Skin epidermis (tissue), 12 donors: Measurements from ENCODE around the gene CTSE.
"Not testable (repeated sequence)": the region's sequence is repeated elsewhere in the genome, so short reads cannot be mapped to it uniquely, and the experiment has no call there.

ENCODE experiments used
- H3K27ac ChIP-seq, 21 experiments: fragments of 200-600 bp; sonication (generic) in 11 of 21; one replicate each; pipeline ENCODE4 v1.5.0; 2020; ENCODE audit warnings: mild to moderate bottlenecking in 3 of 21, inconsistent platforms in 2 of 21, moderate library complexity in 2 of 21
- H3K4me3 ChIP-seq, 7 experiments: fragments of 200-600 bp; sonication (generic) in 2 of 7; one replicate each; pipeline ENCODE4 v1.5.0; 2020; ENCODE audit warnings: inconsistent platforms in 2 of 7, mild to moderate bottlenecking in 2 of 7, moderate library complexity in 1 of 7

CTSE gene

DNA sequence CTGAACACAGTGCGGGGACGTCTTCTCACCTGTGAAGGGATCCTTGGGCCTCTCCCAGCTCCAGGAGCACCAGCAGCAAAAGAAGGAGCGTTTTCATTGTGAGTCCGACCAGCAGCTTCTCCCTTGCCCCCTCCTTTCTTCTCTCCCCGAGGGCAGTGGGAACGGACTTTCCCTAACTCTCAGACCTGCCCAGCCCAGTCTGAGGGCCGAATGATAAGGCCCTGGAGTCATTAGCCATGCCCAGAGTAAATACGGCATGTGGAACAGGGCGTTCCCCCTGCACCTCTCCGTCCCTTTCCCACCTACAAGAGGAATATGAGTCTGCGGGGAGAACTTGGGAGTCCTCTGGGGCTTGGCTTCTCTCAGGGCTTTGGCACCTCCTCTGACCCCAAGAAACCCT is at the start of gene CTSE:
Gene CTSE, minus strand, starts transcription at position 201 of the 400 bp plus-strand sequence. Its CDS starts 104 bp downstream, at position 97.
- no peak within 1 kb of the TSS for H3K4me3 ChIP-seq
- H3K27ac ChIP-seq = peak within 1 kb of the TSS in 1 of 21 experiments; percentile 53

DNA sequence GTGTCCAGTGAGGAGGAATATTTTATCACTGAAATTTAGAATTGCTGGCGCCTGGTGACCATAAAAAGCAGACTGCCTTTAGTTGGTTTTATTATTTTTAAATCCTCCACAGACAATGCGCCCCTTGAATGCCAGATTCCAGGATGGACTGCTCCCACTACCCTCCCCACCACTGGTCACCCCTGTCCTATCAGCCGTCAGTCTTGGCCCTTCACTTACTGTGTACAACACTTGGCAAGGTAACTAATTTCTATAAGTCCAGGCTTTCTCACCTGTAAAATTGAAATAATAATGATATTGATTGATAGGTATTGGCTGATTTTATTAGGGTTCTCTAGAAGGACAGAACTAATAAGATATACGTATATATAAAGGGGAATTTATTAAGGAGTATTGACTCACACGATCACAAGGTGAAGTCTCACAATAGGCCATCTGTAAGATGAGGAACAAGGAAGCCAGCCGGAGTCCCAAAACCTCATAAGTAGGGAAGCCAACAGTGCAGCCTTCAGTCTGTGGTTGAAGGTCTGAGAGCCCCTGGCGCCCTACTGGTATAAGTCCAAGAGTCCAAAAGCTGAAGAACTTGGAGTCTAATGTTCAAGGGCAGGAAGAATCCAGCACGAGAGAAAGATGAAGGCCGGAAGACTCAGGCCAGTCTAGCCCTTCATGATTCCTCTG is 47.1 kb upstream of the CTSE start:
- no peak overlapping the region for H3K4me3 ChIP-seq
- H3K27ac ChIP-seq = no peak overlapping the region

DNA sequence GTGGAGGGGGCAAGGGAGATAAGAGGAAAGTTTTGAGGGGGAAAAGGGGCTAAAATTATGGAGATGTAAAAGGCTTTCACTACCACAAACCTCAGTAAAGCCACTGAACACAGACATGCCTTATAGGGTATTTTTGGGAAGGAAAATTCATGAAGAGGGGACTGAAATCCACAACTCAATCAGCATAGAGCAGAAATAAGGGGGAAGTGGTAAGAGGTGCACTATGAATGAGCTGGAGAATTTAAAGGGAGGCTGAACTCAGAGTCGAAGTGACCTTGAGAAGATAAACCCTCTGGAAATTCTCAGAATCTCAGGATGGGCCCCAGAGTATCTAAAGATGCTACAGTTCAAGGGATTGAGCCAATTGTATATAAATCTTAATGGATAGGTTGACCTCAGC is 44.6 kb upstream of the CTSE start:
- Histone ChIP-seq H3K4me3 (no peak overlapping the region), H3K27ac (peak overlapping the region in 2 of 21 experiments; percentile 23 to 29)

DNA sequence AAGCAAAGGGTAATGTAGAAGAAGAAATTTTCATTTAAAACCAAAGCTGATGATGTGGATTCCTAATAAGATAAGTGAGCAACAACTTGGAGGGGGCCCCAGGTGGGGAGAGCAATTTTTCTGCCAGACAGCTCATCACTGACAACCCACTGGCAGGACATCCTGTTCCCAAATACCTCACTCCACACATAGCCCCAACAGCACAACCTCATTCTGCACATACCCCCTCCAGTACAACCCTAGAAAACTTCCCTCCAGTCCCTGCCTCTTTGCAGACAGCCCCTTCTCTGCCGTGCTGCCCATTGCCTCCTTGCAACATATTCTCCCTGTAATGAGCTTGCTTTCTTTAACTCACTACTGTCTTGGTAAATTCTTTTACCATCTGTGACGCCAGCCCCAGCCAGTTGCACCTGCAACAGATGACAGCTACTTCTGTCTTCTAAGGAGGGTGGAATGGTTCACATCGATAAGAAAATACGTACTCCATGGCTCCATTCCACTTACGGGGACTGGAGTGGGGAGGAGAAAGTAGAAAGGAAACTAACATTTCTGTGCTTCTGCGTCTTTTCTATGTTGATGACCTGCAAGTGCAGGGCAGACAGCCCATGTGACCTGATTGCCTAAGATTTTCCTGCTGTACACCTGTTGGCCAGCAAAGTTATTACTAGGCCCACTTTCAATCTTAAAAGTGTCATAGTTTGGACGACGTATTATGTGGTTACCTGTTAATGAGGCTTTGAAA is 44.0 kb upstream of the CTSE start:
- H3K27ac ChIP-seq = peak overlapping the region in 3 of 21 experiments; percentile 15 to 29 (median 23)
- no peak overlapping the region for H3K4me3 ChIP-seq

DNA sequence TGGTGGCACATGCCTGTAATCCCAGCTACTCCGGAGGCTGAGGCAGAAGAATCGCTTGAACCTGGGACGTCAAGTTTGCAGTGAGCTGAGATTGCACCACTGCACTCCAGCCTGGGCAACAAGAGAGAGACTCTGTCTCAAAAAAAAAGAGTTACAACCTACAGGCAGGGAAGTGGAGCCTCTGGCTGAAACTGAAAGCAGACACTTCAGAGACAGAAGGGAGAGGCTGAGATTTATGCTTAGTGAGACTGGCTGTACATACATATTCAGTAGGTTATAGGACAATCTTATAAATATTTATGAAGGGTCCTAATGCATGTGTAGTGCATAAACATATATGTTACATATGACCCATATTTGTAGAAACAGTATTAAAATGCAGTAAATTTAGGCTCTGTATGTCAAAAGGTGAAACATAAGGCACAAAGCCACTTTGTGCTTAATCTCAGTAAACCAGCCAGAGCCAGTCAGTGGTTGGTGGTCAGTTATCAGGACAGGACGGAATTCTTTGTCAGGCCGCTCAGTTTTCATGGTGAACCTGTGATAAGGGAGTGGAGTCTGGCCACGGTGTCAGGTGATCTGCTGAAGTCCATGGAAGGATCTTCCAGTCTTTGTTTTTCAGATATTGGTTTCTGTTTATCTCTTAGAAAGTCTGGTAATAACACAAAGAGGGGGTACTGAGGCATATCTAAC is 42.9 kb upstream of the CTSE start:
- H3K4me3 ChIP-seq = no peak overlapping the region
- peak overlapping the region in 4 of 21 experiments; percentile 15 to 45 (median 34) for H3K27ac ChIP-seq

DNA sequence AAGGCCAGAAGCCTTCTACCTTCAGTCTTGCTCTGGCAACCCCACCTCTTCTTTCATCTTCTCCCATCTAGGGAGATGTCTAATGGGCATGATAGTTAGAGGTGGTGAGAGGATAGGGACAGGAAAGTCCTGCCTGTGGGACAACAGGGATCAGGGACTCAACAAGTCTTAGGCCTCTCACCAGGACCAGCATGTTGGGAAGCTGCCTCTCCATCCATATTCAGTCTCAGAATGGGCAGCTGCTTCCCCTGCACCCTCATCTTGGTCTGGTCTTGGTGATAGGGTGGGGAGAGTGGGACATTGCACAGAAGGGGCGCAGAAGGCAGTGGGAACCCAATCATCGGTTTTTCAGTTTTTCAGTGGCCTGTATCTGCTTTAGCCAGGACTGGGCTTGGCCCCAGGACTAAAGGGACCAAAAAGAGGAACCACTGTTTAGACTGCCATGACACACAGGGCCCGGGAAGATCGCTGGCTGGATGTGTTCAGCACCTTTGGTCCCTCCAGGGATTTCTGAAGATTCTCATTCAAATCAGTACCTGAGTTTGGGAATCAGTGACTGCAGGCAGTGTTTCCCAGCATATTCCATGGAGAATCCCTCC is 42.0 kb upstream of the CTSE start:
- Histone ChIP-seq H3K27ac (peak overlapping the region in 2 of 21 experiments; percentile 42 to 45), H3K4me3 (no peak overlapping the region)

DNA sequence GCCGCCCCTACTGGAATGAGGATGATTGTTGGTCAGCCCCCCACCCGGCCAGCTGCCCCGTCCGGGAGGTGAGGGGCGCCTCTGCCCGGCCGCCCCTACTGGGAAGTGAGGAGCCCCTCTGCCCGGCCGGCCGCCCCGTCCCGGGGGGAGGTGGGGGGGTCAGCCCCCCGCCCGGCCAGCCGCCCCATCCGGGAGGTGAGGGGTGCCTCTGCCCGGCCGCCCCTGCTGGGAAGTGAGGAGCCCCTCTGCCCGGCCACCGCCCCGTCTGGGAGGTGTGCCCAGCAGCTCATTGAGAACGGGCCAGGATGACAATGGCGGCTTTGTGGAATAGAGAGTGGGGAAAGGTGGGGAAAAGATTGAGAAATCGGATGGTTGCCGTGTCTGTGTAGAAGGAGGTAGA is 40.8 kb upstream of the CTSE start:
- not testable (repeated sequence) for H3K4me3 ChIP-seq

DNA sequence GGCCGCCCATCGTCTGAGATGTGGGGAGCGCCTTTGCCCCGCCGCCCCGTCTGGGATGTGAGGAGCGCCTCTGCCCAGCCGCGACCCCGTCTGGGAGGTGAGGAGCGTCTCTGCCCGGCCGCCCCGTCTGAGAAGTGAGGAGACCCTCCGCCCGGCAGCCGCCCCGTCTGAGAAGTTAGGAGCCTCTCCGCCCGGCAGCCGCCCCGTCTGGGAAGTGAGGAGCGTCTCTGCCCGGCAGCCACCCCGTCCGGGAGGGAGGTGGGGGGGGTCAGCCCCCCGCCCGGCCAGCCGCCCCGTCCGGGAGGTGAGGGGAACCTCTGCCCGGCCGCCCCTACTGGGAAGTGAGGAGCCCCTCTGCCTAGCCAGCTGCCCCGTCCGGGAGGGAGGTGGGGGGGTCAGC is 40.3 kb upstream of the CTSE start:
- H3K4me3 ChIP-seq, H3K27ac ChIP-seq: not testable (repeated sequence)

More for the DNA sequence above, 40.8 kb upstream of the CTSE start:
- H3K27ac ChIP-seq = not testable (repeated sequence)

DNA sequence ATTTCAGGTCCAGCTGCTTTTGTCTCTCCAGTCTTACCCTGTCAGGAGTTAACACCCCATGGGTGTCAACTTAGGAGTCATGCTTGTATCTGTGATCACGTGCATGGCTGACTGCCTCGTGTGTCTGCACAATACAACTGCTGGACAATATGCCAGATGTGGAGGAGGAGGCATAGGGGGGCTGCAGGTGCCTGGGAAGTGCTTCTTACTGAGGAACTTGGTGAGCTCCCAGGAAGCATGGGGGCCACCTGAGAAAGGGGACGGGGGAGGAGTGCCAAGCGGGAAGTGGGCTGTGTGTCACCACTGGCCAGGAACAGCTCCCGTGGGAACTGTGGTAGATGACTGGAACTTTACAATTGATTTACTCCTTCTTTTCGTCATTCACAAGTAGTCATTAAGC is 38.8 kb upstream of the CTSE start:
- no peak overlapping the region for H3K27ac ChIP-seq
- H3K4me3 ChIP-seq = no peak overlapping the region

DNA sequence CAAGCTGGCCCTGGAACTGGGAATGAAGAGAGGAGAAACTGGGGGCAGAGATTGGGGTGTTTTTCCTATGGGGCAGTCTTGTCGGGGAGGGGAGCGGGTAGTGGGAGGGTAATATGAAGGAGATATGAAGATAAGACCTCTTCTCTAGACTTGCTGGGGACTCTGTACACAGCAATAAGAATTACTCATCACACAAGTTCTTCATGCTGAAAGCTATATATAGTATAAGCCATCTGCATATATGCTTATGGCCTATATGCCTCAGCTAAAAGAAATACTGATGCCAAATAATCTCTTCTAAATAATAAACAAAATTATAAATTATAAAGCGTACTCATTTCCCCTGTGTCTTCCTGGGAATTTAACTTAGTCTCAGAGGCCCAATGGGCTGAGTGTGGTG is 37.1 kb upstream of the CTSE start:
- Histone ChIP-seq H3K27ac (no peak overlapping the region), H3K4me3 (no peak overlapping the region)

DNA sequence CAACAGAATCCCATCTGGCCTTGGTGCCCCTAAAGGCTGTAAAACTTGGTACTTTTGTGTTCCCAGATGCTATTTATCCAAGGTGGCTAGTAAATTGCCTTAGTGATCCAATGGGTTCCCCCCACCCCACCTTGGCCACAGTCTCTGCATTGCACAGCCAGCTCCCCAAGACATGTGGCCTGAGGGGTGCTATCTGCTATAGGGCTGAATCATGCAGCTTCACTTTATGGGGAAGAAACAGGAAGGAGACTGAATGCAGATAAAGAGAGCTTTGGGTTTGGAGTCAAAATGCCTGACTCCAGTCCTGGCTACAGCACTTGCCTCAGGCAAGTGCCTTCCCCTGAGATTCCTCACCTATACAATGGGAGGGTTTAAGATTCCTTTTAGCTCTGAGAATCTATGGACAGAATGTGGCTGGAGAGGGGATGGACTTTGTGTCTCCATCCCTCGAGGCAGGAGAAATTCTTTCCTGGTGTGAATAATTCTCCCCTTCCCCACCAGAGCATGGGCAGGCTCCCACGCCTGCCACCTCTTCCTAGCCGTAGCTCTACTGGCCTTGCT is 35.7 kb upstream of the CTSE start:
- H3K27ac ChIP-seq = no peak overlapping the region
- no peak overlapping the region for H3K4me3 ChIP-seq

DNA sequence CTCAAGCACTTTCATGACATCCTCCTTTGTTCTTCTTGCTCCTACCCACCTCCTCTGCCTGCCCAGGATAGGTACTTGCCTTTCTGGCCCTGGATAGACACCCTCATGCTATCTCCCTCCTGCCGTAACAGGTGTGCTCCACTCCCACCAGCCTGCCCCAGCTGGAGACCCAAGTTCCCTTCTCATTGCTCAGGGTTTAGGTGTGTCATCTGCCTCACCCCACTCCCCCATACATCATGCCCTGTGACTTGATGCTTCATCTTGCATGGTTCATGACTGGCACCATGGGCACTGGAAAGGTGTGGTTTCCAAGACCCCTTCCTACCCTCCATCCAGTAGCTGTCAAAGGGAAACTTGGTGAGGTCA is 35.2 kb upstream of the CTSE start:
- H3K4me3 ChIP-seq = no peak overlapping the region
- no peak overlapping the region for H3K27ac ChIP-seq

DNA sequence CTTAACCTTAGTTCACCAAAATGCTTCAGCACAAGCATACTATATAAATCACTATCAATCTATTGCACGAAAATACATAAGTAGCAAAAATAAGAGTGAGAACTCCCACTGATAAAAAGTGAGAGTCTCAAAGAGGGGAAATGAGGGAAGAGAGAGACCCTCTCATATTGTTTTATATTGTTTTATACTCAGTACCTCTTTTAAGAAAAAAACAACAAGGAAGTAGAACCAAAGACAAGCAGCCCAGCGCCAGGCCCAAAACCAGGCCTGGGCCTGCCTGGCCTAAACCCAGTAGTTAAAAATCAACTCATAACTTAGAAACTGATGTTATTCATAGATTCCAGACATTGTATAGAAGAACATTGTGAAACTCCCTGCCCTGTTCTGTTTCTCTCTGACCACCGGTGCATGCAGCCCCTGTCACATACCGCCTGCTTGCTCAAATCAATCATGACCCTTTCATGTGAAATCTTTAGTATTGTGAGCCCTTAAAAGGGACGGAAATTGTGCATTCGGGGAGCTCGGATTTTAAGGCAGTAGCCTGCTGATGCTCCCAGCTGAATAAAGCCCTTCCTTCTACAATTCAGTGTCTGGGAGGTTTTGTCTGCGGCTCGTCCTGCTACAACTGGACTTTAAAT is 34.7 kb upstream of the CTSE start:
- H3K27ac ChIP-seq, H3K4me3 ChIP-seq: not testable (repeated sequence)

DNA sequence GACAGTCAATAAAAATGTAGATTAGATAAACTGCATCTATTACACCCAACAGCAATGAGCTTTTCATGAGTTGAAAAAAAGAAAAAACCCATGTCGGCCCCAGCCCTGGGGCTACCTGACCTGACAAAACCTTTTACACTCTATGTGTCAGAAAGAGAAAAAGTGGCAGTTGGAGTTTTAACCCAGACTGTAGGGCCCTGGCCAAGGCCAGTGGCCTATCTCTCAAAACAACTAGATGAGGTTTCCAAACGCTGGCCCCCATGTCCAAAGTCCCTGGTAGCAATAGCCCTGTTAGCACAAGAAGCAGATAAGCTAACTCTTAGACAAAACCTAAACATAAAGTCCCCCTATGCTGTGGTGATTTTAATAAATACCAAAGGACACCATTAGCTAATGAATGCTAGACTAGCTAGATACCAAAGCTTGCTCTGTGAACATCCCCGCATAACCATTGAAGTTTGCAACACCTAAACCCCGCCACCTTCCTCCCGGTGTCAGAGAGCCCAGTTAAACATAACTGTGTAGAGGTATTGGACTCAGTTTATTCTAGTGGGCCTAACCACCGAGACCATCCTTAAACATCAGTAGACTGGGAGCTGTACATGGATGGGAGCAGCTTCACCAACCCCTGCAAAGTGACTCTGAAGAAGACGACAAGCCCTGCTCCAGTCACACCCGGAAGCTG is 32.1 kb upstream of the CTSE start:
- not testable (repeated sequence) for H3K4me3 ChIP-seq, H3K27ac ChIP-seq

DNA sequence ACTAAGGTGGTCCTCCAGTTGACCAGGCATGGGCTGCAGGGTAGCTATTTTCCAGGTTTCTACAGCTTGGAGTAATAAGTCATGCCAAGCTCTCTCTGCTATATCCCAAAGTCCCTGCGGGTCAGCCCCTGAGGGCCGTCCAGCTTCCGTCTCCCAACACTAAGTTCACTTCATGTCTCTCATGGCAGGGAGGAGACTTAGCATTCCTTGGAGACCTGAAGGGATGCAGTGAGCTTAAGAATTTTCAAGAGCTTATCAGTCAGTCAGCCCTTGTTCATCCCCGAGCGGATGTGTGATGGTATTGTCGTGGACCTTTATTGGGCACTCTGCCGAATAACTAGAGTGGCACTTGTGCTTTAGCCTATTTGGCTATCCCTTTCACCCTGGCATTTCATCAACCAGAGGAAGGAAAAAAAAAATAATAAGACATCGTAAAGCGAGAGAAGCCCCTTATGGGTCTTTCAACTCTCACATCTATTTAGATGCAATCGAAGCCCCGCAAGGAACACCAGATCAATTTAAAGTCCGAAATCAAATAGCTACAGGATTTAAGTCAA is 31.5 kb upstream of the CTSE start:
- not testable (repeated sequence) for H3K27ac ChIP-seq, H3K4me3 ChIP-seq

DNA sequence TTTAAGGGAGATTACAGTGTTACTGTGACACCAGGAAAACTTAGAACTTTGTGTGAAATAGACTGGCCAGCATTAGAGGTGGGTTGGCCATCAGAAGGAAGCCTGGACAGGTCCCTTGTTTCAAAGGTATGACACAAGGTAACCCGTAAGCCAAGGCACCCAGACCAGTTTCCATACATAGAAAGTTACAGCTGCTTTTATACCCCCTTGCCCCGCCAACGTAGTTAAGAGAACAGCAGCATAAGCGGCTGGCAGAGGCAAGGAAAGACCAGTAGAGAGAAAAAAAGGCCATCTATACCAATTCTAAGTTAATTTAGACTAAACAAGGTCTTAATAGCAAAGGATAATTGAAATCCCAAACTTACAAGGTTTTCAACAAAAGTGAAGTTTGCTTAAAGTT is 29.9 kb upstream of the CTSE start:
- peak overlapping the region in 5 of 21 experiments; percentile 14 to 75 (median 57) for H3K27ac ChIP-seq
- H3K4me3 ChIP-seq = not testable (repeated sequence)

DNA sequence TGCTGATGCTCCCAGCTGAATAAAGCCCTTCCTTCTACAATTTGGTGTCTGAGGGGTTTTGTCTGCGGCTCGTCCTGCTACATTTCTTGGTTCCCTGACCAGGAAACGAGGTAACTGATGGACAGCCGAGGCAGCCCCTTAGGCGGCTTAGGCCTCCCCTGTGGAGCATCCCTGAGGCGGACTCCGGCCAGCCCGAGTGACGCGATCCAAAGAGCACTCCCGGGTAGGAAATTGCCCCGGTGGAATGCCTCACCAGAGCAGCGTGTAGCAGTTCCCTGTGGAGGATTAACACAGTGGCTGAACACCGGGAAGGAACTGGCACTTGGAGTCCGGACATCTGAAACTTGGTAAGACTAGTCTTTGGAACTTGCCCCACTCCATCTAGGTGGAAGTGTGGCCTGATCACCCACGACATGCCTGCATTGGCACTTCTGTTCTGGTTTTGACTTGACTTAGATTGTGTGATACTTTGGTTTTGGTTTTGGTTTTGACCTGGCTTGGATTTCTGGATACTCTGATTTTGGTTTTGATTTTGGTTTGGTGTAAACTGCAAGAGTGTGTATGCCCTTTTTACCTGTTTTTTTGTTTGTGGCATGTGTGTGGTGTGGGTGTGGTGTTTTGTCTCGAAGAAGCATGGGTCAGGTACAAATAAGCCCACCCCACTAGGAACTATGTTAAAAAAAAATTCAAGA is 29.4 kb upstream of the CTSE start, which contains the start of gene RHEX:
Gene RHEX, plus strand, starts transcription at position 255 of the 692 bp plus-strand sequence. CDS start 44,656 bp downstream, outside the sequence.
- H3K4me3 ChIP-seq = not testable (repeated sequence)
- peak within 1 kb of the TSS in 7 of 21 experiments; percentile 14 to 75 (median 44) for H3K27ac ChIP-seq
